Measurements from ENCODE around the gene GPRC5D.

GRCh38 chr12:13000925-13001774, 49.2 kb upstream of the GPRC5D start:
- TF ChIP-seq GATA3 (IDR thresholded peaks at IDR 0.05; ENCODE audit: low read depth, low read length) (no peak), GATA2 (IDR thresholded peaks at IDR 0.05; ENCODE audit: low read depth, low read length) (no peak)

Data from SH-SY5Y (cell line).